PC-3 (cell line): Measurements from ENCODE around the gene PPP1R7. TPM values are rescaled to one million over a fixed set of nuclear protein-coding genes. Genes with fewer than 3 reads are reported as not detected.

Experiments
- ATAC-seq: fragments of 200-7000 bp; cut with Tn5 transposase; 2 replicates; pipeline ENCODE4 v1.9.1; 2020; ENCODE audit warnings: mild to moderate bottlenecking, moderate library complexity
- BruUV-seq: library from RNA; stranded (reverse); fragments of 400-500 nt; replicated peaks from 2 replicates; lab custom pipeline; 2021; lab: Mats Ljungman, UMichigan
- CTCF ChIA-PET: fragments of 300-600 bp; sonication (Branson Sonifier 250); formaldehyde crosslinking; loops from one replicate; lab custom pipeline; 2022; ENCODE audit warnings: antibody characterized with exemption; lab: Charles Lee
- POLR2A ChIA-PET: fragments of 300-600 bp; sonication (Branson Sonifier 250); formaldehyde crosslinking; loops from one replicate; lab custom pipeline; 2022; ENCODE audit warnings: antibody characterized with exemption; ENCODE audit not compliant: unreplicated experiment; lab: Charles Lee
- DNase-seq: peaks from one replicate; pipeline ENCODE4 v3.0.0-alpha.2; 2015
- H2AFZ ChIP-seq: fragments of 300-600 bp; sonication (generic); 2 replicates; pipeline ENCODE4 v1.6.0; 2016; ENCODE audit warnings: antibody characterized with exemption, low read length
- H3F3A ChIP-seq: fragments of 300-600 bp; sonication (generic); one replicate; pipeline ENCODE4 v1.6.0; 2017; ENCODE audit warnings: antibody characterized with exemption, low read length, control low read depth, mild to moderate bottlenecking; ENCODE audit not compliant: unreplicated experiment
- H3K27ac ChIP-seq: fragments of 300-600 bp; sonication (generic); 2 replicates; pipeline ENCODE4 v1.5.1; 2016; ENCODE audit warnings: mild to moderate bottlenecking, low read length
- H3K27me3 ChIP-seq: fragments of 300-600 bp; sonication (generic); 2 replicates; pipeline ENCODE4 v1.6.1; 2016; ENCODE audit warnings: low read length, mixed read lengths
- H3K36me3 ChIP-seq: fragments of 300-600 bp; sonication (generic); 2 replicates; pipeline ENCODE4 v1.6.1; 2016; ENCODE audit warnings: low read depth, mixed run types, low read length, mixed read lengths
- H3K4me1 ChIP-seq: fragments of 300-600 bp; sonication (generic); 2 replicates; pipeline ENCODE4 v1.5.1; 2016; ENCODE audit warnings: low read length; ENCODE audit not compliant: insufficient read depth
- H3K4me2 ChIP-seq: fragments of 300-600 bp; sonication (generic); 2 replicates; pipeline ENCODE4 v1.6.0; 2016; ENCODE audit warnings: low read length
- H3K4me3 ChIP-seq: fragments of 300-600 bp; sonication (generic); 2 replicates; pipeline ENCODE4 v1.5.1; 2016; ENCODE audit warnings: mild to moderate bottlenecking, low read length, mixed read lengths
- H3K79me2 ChIP-seq: fragments of 300-600 bp; sonication (generic); 2 replicates; pipeline ENCODE4 v1.6.1; 2017; ENCODE audit warnings: low read length, mixed read lengths
- H3K9ac ChIP-seq: fragments of 300-600 bp; sonication (generic); 2 replicates; pipeline ENCODE4 v1.6.0; 2016; ENCODE audit warnings: mild to moderate bottlenecking, low read length
- H3K9me2 ChIP-seq: fragments of 300-600 bp; sonication (generic); replicated peaks from 2 replicates; pipeline ENCODE4 v1.6.1; 2016; ENCODE audit warnings: mixed run types, low read length, mixed read lengths
- H3K9me3 ChIP-seq: fragments of 300-600 bp; sonication (generic); 2 replicates; pipeline ENCODE4 v1.6.1; 2016; ENCODE audit warnings: low read length, mixed read lengths
- H4K20me1 ChIP-seq: fragments of 300-600 bp; sonication (generic); 2 replicates; pipeline ENCODE4 v1.6.1; 2016; ENCODE audit warnings: low read length, mixed read lengths
- EZH2 ChIP-seq: fragments of 300-600 bp; sonication (generic); IDR thresholded peaks from one replicate; pipeline ENCODE4 v1.6.1; 2017; ENCODE audit warnings: antibody characterized with exemption, mild to moderate bottlenecking, low read length; ENCODE audit not compliant: unreplicated experiment
- EZH2phosphoT487 ChIP-seq: fragments of 300-600 bp; sonication (generic); IDR thresholded peaks from 2 replicates; pipeline ENCODE4 v1.6.1; 2018; ENCODE audit warnings: mild to moderate bottlenecking, antibody characterized with exemption, low read length, borderline replicate concordance
- intact Hi-C: fragments of 100-400 bp; cut with micrococcal nuclease; formaldehyde crosslinking; loops from 2 replicates; pipeline ENCODE4 v1.9.0; 2023
- total RNA-seq: library from RNA; depleted of rRNA; stranded (reverse); fragments of >200 nt; gene quantifications from 2 replicates; pipeline ENCODE4 v1.2.3, GENCODE V29; 2014
- TF ChIP-seq, protein P1 (sequence below): fragments of 300-600 bp; sonication (generic); conservative IDR thresholded peaks from 2 replicates; pipeline ENCODE4 v1.5.1; 2017; ENCODE audit warnings: antibody characterized with exemption, low read depth, mild to moderate bottlenecking, low read length

The PPP1R7 gene
- total RNA-seq, 1 experiment from 2014 or later, result 21.4 TPM

GRCh38 chr2:241205086-241205485 is 54.8 kb downstream of the PPP1R7 start:
- Histone ChIP-seq H4K20me1 (no peaks in the 10 kb centered on the region), H3K9me2 (no peaks in the 10 kb centered on the region), H3K27me3 (no peaks in the 10 kb centered on the region), H3K4me2 (no peak overlapping the region), H3K9me3 (no peaks in the 10 kb centered on the region), H3K27ac (no peak overlapping the region), H3K4me3 (no peak overlapping the region), H3K36me3 (no peaks in the 10 kb centered on the region), H2AFZ (no peak overlapping the region), H3K4me1 (no peaks in the 10 kb centered on the region), H3K79me2 (no peaks in the 10 kb centered on the region), H3F3A (no peaks in the 10 kb centered on the region), H3K9ac (no peak overlapping the region)
- no peak for ATAC-seq
- intact Hi-C loops, result no loop called here
- TF ChIP-seq EZH2 (no peak), EZH2phosphoT487 (no peak)
- TF ChIP-seq, protein P1, sequence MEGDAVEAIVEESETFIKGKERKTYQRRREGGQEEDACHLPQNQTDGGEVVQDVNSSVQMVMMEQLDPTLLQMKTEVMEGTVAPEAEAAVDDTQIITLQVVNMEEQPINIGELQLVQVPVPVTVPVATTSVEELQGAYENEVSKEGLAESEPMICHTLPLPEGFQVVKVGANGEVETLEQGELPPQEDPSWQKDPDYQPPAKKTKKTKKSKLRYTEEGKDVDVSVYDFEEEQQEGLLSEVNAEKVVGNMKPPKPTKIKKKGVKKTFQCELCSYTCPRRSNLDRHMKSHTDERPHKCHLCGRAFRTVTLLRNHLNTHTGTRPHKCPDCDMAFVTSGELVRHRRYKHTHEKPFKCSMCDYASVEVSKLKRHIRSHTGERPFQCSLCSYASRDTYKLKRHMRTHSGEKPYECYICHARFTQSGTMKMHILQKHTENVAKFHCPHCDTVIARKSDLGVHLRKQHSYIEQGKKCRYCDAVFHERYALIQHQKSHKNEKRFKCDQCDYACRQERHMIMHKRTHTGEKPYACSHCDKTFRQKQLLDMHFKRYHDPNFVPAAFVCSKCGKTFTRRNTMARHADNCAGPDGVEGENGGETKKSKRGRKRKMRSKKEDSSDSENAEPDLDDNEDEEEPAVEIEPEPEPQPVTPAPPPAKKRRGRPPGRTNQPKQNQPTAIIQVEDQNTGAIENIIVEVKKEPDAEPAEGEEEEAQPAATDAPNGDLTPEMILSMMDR, result no peak
- CTCF ChIA-PET, result no interaction called here
- POLR2A ChIA-PET, result no interaction called here
- no TSS peak for BruUV-seq
- no peak for DNase-seq

DNA sequence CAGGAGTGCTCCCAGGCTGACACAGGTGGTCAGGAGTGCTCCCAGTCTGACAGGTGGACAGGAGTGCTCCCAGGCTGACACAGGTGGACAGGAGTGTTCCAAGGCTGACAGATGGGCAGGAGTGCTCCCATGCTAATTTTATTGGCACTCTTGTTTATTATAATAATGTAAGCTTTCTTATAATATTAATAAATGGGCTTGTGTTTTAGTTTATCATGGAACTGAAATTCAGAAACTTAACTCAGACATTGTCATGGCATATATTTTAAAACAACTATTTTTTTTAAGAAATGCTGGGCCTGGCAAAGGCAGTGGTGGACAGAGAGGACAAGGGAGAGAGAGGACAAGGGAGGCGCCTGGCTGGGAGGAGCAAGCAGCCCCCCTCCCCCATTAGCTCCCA is 56.9 kb downstream of the PPP1R7 start:
- Histone ChIP-seq H3K27ac (no peak overlapping the region), H3K9ac (no peak overlapping the region), H3K9me2 (no peaks in the 10 kb centered on the region), H3K4me2 (no peak overlapping the region), H2AFZ (no peak overlapping the region), H3K79me2 (no peaks in the 10 kb centered on the region), H3K27me3 (no peaks in the 10 kb centered on the region), H4K20me1 (no peaks in the 10 kb centered on the region), H3K4me1 (no peaks in the 10 kb centered on the region), H3K9me3 (no peaks in the 10 kb centered on the region), H3K36me3 (no peaks in the 10 kb centered on the region), H3F3A (no peaks in the 10 kb centered on the region), H3K4me3 (no peak overlapping the region)
- intact Hi-C loops, result no loop called here
- ChIA-PET CTCF (no interaction called here), POLR2A (no interaction called here)
- TF ChIP-seq EZH2 (no peak), EZH2phosphoT487 (no peak)
- TF ChIP-seq, protein P1, result no peak
- BruUV-seq, result no TSS peak
- ATAC-seq (no peak), DNase-seq (no peak)

- Histone ChIP-seq H3K9ac (no peak overlapping the region), H3K79me2 (no peaks in the 10 kb centered on the region), H2AFZ (no peak overlapping the region), H3K27ac (no peak overlapping the region), H3K27me3 (no peaks in the 10 kb centered on the region), H4K20me1 (no peaks in the 10 kb centered on the region), H3F3A (no peaks in the 10 kb centered on the region), H3K4me3 (no peak overlapping the region), H3K4me1 (no peaks in the 10 kb centered on the region), H3K4me2 (no peak overlapping the region), H3K9me2 (no peaks in the 10 kb centered on the region), H3K9me3 (no peaks in the 10 kb centered on the region), H3K36me3 (no peaks in the 10 kb centered on the region)
- intact Hi-C loops, result no loop called here
- no TSS peak for BruUV-seq
- ChIA-PET POLR2A (no interaction called here), CTCF (no interaction called here)
- ATAC-seq, result no peak
- TF ChIP-seq EZH2, result no peak
- TF ChIP-seq, protein P1, result no peak
- TF ChIP-seq EZH2phosphoT487, result no peak
- no peak for DNase-seq
Measured at GRCh38 chr2:241207641-241208040, 57.4 kb downstream of the PPP1R7 start.
